ENCODE measurements around the gene NT5DC4.

Gene NT5DC4

GRCh38 chr2:112724591-112725525, 4.0 kb downstream of the NT5DC4 start:
- DNase-seq = no peak

- no peak for DNase-seq
These were observed 5.0 kb downstream of the NT5DC4 start for GRCh38 chr2:112725545-112726457.

GRCh38 chr2:112726487-112727190, 5.8 kb downstream of the NT5DC4 start:
- peak; percentile 88 for DNase-seq

DNA sequence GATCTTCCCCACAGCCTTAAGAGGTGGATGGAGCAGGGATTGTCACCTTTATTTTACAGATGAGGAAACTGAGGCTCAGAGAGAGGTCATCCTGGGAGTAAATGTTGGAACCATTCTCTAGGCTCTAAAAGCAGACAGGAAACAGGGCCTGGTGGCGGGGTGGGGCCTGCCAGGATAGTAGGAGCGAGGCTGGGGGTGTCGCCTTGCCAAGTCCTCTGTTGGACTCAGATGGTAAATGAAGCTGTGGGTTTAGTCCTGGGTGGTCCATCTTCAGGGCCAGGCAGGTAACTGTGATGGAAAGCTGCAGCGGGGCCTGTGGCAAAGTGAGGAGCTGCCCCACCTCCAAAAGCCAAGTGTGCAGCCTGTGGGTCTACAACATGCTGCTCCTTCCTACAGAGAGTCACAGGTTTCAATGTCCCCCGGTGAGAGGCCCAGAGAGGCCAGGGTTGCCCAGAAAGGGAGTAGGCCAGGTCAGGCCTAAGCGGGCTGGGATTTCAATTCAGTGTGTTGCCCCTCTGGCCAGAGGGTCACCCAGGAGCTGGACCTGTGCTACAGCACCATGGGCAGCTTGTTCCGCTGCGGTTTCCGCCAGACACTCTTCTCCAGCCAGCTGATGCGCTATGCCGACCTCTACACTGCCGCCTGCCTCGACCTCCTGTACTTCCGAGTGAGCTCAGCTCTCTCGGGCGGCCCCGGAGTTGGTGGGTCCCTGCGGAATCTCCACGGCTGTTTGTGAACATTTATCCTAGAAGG, 6.6 kb downstream of the NT5DC4 start:
- no peak for DNase-seq

DNA sequence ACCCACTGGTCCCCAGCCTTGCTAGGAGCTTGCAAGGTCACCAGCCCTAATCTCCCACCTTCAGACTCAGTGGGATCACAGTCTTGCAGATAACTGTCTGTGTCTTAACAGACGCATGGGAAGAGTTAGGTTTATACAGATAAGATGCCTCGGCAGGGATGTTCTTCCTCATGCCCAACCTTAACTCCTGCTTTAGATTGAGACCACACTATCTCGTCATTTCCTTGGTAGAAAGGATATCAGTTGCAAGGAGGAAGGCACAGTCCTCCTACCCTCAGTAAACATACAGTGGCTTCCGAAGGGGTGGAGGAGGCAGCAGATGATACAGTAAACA, 7.2 kb downstream of the NT5DC4 start:
- DNase-seq = no peak

GRCh38 chr2:112728378-112729175, 7.8 kb downstream of the NT5DC4 start:
- DNase-seq = no peak

DNA sequence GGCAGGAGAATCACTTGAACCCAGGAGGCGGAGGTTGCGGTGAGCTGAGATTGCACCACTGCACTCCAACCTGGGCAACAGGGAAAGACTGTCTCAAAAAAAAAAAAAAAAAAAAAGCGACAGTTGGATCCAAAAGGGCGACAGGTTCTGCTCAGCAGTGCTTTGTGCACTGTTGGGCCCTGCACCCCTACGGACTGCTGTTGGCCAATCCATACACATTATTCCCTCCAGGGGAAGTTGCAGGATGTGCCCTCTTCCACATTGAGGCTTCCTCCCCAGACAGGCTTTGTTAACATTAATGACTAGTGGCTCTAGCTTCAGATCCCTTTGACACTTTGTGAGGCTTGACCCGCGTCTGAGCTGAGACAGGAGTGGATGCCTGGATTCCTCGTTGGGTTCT, 9.4 kb downstream of the NT5DC4 start:
- DNase-seq = no peak

- no peak for DNase-seq
These were observed 10.0 kb downstream of the NT5DC4 start for GRCh38 chr2:112730791-112731190.

DNA sequence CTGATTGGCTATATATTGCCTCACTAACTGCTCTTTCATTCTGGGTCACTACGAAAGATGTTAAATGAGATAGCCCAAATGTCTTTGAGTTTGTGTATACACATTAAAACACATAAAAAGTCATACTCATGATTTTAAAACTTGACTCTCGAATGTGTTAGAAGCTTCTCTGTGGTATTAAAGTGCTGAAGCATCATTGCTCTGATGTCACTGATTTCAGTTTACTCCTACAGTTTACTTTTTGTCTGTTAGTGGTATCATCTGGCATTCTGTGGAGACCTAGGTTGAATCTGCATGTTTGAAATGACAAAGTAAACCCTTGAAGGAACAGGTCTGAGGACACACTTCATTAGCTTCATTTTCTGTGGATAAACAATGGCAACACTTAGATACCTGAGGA, 10.7 kb downstream of the NT5DC4 start:
- no peak for DNase-seq

DNA sequence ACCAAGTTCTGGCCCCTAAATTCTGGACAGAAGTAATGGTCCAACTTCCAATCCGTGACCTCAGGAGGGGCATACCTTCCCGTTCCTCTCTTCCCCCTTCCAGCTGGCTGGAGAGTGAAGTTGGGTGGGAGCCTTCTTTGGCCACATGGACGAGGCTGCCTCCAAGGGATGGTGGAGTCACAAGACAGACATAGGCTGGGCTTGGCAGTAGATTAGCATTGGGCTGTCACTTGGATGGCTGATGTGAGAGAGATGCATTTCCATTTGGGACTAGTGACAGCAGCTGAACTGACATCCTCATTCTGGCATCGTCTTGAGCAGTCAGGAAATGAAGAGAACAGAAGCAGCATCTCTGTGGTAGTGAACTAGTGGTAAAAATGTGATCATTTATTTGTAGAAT, 12.6 kb downstream of the NT5DC4 start:
- DNase-seq = no peak

- no peak for DNase-seq
These were observed 13.1 kb downstream of the NT5DC4 start for GRCh38 chr2:112733871-112734270.

DNA sequence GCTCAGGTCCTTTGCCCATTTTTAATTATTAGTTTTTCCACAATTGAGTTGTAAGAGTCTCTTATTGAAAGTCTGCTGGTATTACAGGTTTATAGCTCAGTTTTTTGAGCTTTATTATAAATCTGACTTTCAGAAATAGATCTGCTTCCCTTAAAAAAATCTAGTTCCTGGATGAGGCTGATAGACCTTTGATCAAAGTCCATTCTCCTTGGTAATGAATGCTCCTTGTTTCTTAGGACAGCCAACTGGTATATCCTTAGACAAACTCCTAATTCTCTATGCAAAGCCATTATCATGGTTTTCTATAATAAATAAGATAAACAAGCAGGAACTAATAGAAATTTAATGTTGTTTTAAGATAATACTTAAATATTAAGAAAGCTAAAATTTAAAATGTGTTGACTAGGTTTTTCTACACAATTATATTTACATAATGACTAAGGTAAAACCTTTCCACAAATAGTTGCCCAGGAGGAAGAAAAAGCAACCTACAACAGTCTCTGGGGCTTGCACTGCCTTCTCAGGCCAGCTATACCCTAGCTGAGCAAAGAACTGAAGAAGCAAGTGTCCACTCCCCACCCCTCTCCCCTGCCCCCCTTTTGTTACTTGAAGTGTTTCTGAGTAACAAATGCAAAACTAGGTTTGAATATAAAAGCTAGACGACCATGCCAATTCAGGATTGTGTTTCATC, 16.9 kb downstream of the NT5DC4 start:
- DNase-seq = no peak

GRCh38 chr2:112740527-112740926, 19.7 kb downstream of the NT5DC4 start:
- DNase-seq = no peak

GRCh38 chr2:112749755-112750559, 29.1 kb downstream of the NT5DC4 start:
- peak; percentile 76 for DNase-seq

DNA sequence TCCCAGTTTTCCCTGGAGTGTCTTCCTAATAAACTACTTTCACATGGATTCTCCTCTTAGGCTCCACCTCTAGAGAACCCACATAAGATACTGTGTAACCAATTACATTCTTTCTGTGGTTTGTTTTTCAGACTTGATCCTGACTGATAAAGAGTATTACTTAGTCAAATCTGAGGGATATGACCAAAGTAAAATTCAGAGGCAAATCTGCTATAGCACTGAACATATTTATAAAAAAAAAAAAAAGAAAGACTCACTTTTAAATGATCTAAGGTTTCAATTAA, 29.7 kb downstream of the NT5DC4 start:
- no peak for DNase-seq

DNA sequence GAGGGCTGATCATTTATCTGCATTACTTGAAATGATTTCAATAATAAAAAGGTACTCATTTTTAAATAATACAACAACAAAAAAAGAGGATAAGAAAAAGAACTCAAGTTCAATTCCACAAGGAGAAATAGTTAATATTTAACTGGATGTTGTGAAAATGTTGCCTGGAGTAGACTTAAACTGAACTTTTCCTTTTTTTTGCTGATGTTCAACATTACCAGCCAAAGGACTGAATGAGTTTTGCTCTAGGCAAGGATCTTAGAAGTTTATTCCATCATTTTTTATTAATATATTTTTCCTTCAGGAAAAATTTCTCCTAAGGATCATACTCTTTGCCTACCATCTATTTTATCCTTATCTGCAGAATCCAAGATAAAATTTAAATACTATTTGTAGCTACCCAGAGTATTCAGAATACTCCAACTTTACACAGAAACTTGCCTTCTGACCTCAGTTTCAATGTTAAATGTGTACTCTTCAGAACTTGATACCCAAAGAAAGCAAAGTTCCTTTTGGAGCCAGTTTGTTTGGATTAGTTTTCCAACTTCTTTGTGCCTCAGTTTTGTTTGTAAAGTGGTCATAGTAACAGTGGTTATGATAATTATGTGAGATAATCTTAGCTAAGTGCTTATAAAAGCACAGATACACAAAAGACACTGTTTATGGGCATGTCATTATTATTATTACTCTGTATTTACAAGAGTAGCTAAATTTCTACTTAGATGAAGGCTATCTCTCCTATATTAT, 30.8 kb downstream of the NT5DC4 start:
- no peak for DNase-seq

GRCh38 chr2:112752667-112753066, 31.8 kb downstream of the NT5DC4 start:
- no peak for DNase-seq

DNA sequence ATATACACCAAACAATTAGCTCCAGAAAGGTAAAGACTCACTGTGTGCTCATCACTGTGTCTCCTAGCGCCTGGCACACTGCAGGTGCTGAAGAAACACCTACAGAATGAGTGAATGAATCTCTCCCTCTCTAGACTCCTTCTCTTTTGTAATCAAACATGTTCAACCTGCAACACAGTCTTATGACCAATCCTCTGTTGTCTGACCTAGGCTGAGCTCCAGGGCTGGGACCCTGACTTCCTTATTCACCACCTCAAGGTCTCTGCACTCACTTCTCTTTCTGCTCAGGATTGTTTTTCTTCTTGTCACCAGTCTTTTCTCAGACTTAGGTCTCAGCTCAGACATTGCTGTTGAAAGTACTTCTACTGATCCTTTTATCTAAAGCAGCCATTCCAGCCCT, 33.7 kb downstream of the NT5DC4 start:
- no peak for DNase-seq

- no peak for DNase-seq
These were observed 34.6 kb downstream of the NT5DC4 start for GRCh38 chr2:112755444-112755843.

- no peak for DNase-seq
These were observed 35.4 kb downstream of the NT5DC4 start for GRCh38 chr2:112756207-112756606.

Data from midbrain (tissue), 1 donor.